ENCODE data around the gene GPR45. TPM values are rescaled to one million over a fixed set of nuclear protein-coding genes. Genes with fewer than 3 reads are reported as not detected.

GPR45 gene
- total and polyA plus RNA-seq, 9 donors: not detected

- Histone ChIP-seq H3K27me3 (no peaks in the 10 kb centered on the region), H3K9me3 (no peaks in the 10 kb centered on the region), H3K36me3 (no peaks in the 10 kb centered on the region), H3K4me1 (ENCODE audit: insufficient read depth) (no peaks in the 10 kb centered on the region), H3K27ac (no peak overlapping the region), H3K4me3 (no peak overlapping the region)
- DNase-seq: no peak
- intact Hi-C loops (cut with DNase I): loop anchor here (5.0 to 10.0 kb wide), 3 partner anchors 120 to 125 kb away; no protein-coding TSS in a partner anchor
- 84 to 86% (median 84%) methylated on average over 41 of the region's 41 CpGs for WGBS, 3 donors
- TF ChIP-seq POLR2A (IDR thresholded peaks at IDR 0.05): no peak
These were observed 4.3 kb upstream of the GPR45 start for GRCh38 chr2:105237045-105237765.

DNA sequence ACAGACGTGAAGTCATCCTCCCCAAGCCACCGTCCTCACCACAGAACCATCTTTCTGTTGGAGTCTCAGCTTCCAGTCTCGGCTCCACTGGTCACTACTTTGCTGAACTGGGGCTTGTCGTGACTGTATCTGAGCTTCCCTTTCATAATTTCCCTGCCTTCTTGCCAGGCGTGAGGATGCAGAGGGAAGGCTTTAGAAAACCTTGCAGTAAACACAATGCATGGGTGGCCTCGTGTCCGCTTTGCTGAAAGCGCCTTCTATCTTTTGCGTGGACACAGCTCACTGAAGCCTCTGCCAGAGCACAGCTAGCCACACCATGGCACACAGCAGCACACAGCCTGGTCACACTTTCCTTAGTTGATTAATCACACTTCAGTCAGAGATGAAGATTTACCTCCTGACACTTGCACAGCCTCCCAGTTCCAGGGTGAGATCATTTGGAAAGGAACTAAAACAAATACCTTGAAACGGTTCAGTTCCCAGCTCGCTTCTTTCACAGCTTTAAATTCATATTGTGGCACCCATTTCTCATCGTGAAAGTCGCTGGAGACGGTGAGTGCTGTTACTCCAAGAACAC is 2.8 kb upstream of the GPR45 start:
- no peak for DNase-seq
- intact Hi-C loops (cut with DNase I): loop anchor here (5.0 to 10.0 kb wide), 3 partner anchors 121 to 126 kb away; no protein-coding TSS in a partner anchor
- no peaks in the 10 kb centered on the region for H3K9me3 ChIP-seq
- no peak for TF ChIP-seq EP300 (IDR thresholded peaks at IDR 0.05)
- no peak for TF ChIP-seq CTCF (IDR thresholded peaks at IDR 0.05)
- TF ChIP-seq POLR2A (IDR thresholded peaks at IDR 0.05): no peak
- no peaks in the 10 kb centered on the region for H3K27me3 ChIP-seq
- 68 to 76% (median 74%) methylated on average over 14 of the region's 14 CpGs for WGBS, 3 donors
- H3K27ac ChIP-seq: no peak overlapping the region
- H3K36me3 ChIP-seq: no peaks in the 10 kb centered on the region
- H3K4me1 ChIP-seq (ENCODE audit: insufficient read depth): no peaks in the 10 kb centered on the region
- no peak overlapping the region for H3K4me3 ChIP-seq

DNA sequence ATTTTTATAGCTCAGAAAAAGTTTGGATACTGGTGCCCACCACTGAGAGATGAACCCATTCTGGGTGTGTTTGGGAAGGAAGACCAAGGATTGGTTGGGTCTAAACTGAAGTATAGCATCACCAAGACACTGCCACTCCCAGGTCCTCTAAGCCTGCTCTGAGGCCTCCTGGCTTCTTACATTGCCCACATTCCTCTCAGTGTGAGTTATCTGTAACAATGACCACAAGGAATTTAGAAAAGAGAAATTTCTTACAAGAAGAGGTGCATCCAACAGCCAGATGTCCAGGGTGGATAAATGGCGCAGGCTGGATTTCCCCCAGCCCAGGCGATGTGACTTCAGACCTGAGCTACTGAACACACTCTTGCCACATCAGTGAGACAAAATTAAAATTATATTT is 1.6 kb upstream of the GPR45 start:
- Histone ChIP-seq H3K4me1 (ENCODE audit: insufficient read depth) (no peaks in the 10 kb centered on the region), H3K36me3 (no peaks in the 10 kb centered on the region), H3K4me3 (no peak overlapping the region), H3K27ac (no peak overlapping the region), H3K9me3 (no peaks in the 10 kb centered on the region), H3K27me3 (no peaks in the 10 kb centered on the region)
- WGBS, 3 donors: 33 to 42% (median 40%) methylated on average over 2 of the region's 2 CpGs
- intact Hi-C loops (cut with DNase I): loop anchor here (5.0 to 10.0 kb wide), 3 partner anchors 123 to 128 kb away; no protein-coding TSS in a partner anchor
- TF ChIP-seq POLR2A (IDR thresholded peaks at IDR 0.05): no peak
- no peak for TF ChIP-seq EP300 (IDR thresholded peaks at IDR 0.05)
- no peak for TF ChIP-seq CTCF (IDR thresholded peaks at IDR 0.05)
- no peak for DNase-seq

GRCh38 chr2:105242286-105242993 is 897 bp downstream of the GPR45 start:
- DNase-seq: no peak
- H3K4me3 ChIP-seq: no peak overlapping the region
- WGBS, 3 donors: 96 to 97% (median 96%) methylated on average over 50 of the region's 50 CpGs
- no peaks in the 10 kb centered on the region for H3K36me3 ChIP-seq
- no peaks in the 10 kb centered on the region for H3K9me3 ChIP-seq
- no peaks in the 10 kb centered on the region for H3K27me3 ChIP-seq
- no peaks in the 10 kb centered on the region for H3K4me1 ChIP-seq (ENCODE audit: insufficient read depth)
- intact Hi-C loops (cut with DNase I): no loop called here
- no peak for TF ChIP-seq CTCF (IDR thresholded peaks at IDR 0.05)
- TF ChIP-seq POLR2A (IDR thresholded peaks at IDR 0.05): no peak
- TF ChIP-seq EP300 (IDR thresholded peaks at IDR 0.05): no peak
- H3K27ac ChIP-seq: no peak overlapping the region
